ENCODE results near the gene PRMT1. TPM values are rescaled to one million over a fixed set of nuclear protein-coding genes. Genes with fewer than 3 reads are reported as not detected.
"Not testable (repeated sequence)": the region's sequence is repeated elsewhere in the genome, so short reads cannot be mapped to it uniquely, and the experiment has no call there.

The PRMT1 gene
- total and polyA plus RNA-seq, 4 donors: 122 to 254 (median 127) TPM

- no peak for TF ChIP-seq CTCF (IDR thresholded peaks at IDR 0.05; ENCODE audit: control extremely low read depth, extremely low read depth)
- Histone ChIP-seq H3K36me3 (ENCODE audit: control insufficient read depth in 4 of 4, insufficient read depth in 4 of 4, low read length in 4 of 4) (no peaks in the 10 kb centered on the region), H3K4me3 (no peak overlapping the region), H3K9ac (ENCODE audit: insufficient read depth in 1 of 2, low read length in 2 of 2) (no peak overlapping the region), H3K27me3 (ENCODE audit: control insufficient read depth in 3 of 3, insufficient read depth in 3 of 3, low read length in 2 of 3) (no peaks in the 10 kb centered on the region), H3K9me3 (ENCODE audit: control insufficient read depth in 4 of 4, insufficient read depth in 3 of 4, low read length in 3 of 4) (no peaks in the 10 kb centered on the region), H3K4me1 (ENCODE audit: control insufficient read depth in 5 of 5, insufficient read depth in 5 of 5, low read length in 5 of 5) (peaks cover 0 to 4% (median 0%) of the 10 kb centered on the region in 5 donors), H3K27ac (ENCODE audit: low read depth in 1 of 2, low read length in 1 of 2) (no peak overlapping the region)
- peak in 1 of 3 donors; percentile 22 for DNase-seq
- 80 to 82% methylated on average over 6 of the region's 6 CpGs for WGBS, 2 donors
- ATAC-seq (ENCODE audit: insufficient read depth, low FRiP score): no peak
Measured at GRCh38 chr19:49718991-49719390, 41.9 kb downstream of the PRMT1 start.

- not testable (repeated sequence) for H3K4me3 ChIP-seq; H3K27ac ChIP-seq (ENCODE audit: low read depth in 1 of 2, low read length in 1 of 2); DNase-seq; H3K9ac ChIP-seq (ENCODE audit: insufficient read depth in 1 of 2, low read length in 2 of 2); H3K9me3 ChIP-seq (ENCODE audit: control insufficient read depth in 4 of 4, insufficient read depth in 3 of 4, low read length in 3 of 4); H3K36me3 ChIP-seq (ENCODE audit: control insufficient read depth in 4 of 4, insufficient read depth in 4 of 4, low read length in 4 of 4); H3K4me1 ChIP-seq (ENCODE audit: control insufficient read depth in 5 of 5, insufficient read depth in 5 of 5, low read length in 5 of 5); H3K27me3 ChIP-seq (ENCODE audit: control insufficient read depth in 3 of 3, insufficient read depth in 3 of 3, low read length in 2 of 3); ATAC-seq (ENCODE audit: insufficient read depth, low FRiP score)
- whole genome bisulfite sequencing, 2 donors: 81 to 93% methylated on average over 22 of the region's 22 CpGs
Measured at GRCh38 chr19:49719420-49719819, 42.3 kb downstream of the PRMT1 start.

GRCh38 chr19:49727217-49728030 lies 50.4 kb downstream of the PRMT1 start:
- Histone ChIP-seq H3K4me1 (ENCODE audit: control insufficient read depth in 5 of 5, insufficient read depth in 5 of 5, low read length in 5 of 5) (peaks cover 0 to 23% (median 4%) of the 10 kb centered on the region in 5 donors), H3K9me3 (ENCODE audit: control insufficient read depth in 4 of 4, insufficient read depth in 3 of 4, low read length in 3 of 4) (no peaks in the 10 kb centered on the region), H3K9ac (ENCODE audit: insufficient read depth in 1 of 2, low read length in 2 of 2) (peak overlapping the region in 1 of 2 donors; percentile 73), H3K27ac (ENCODE audit: low read depth in 1 of 2, low read length in 1 of 2) (peak overlapping the region in 1 of 2 donors; percentile 70), H3K27me3 (ENCODE audit: control insufficient read depth in 3 of 3, insufficient read depth in 3 of 3, low read length in 2 of 3) (no peaks in the 10 kb centered on the region), H3K4me3 (no peak overlapping the region), H3K36me3 (ENCODE audit: control insufficient read depth in 4 of 4, insufficient read depth in 4 of 4, low read length in 4 of 4) (no peaks in the 10 kb centered on the region)
- TF ChIP-seq CTCF (IDR thresholded peaks at IDR 0.05; ENCODE audit: control extremely low read depth, extremely low read depth): no peak
- 69 to 84% methylated on average over 23 of the region's 23 CpGs for whole genome bisulfite sequencing, 2 donors
- peak; percentile 90 to 96 (median 94) for DNase-seq
- peak; percentile 47 for ATAC-seq (ENCODE audit: insufficient read depth, low FRiP score)

GRCh38 chr19:49730166-49730565 lies 53.1 kb downstream of the PRMT1 start:
- H3K36me3 ChIP-seq (ENCODE audit: control insufficient read depth in 4 of 4, insufficient read depth in 4 of 4, low read length in 4 of 4): no peaks in the 10 kb centered on the region
- DNase-seq (no peak), ATAC-seq (ENCODE audit: insufficient read depth, low FRiP score) (no peak)
- no peaks in the 10 kb centered on the region for H3K9me3 ChIP-seq (ENCODE audit: control insufficient read depth in 4 of 4, insufficient read depth in 3 of 4, low read length in 3 of 4)
- no peaks in the 10 kb centered on the region for H3K27me3 ChIP-seq (ENCODE audit: control insufficient read depth in 3 of 3, insufficient read depth in 3 of 3, low read length in 2 of 3)
- 37 to 65% methylated on average over 5 of the region's 5 CpGs for WGBS, 2 donors
- H3K9ac ChIP-seq (ENCODE audit: insufficient read depth in 1 of 2, low read length in 2 of 2): no peak overlapping the region
- peaks cover 0 to 23% (median 4%) of the 10 kb centered on the region in 5 donors for H3K4me1 ChIP-seq (ENCODE audit: control insufficient read depth in 5 of 5, insufficient read depth in 5 of 5, low read length in 5 of 5)
- no peak for TF ChIP-seq CTCF (IDR thresholded peaks at IDR 0.05; ENCODE audit: control extremely low read depth, extremely low read depth)
- no peak overlapping the region for H3K4me3 ChIP-seq
- H3K27ac ChIP-seq (ENCODE audit: low read depth in 1 of 2, low read length in 1 of 2): no peak overlapping the region

Small RNA genes within 50 kb of the gene (small RNA-seq; reads per million reads assigned to genes)
- gene MIR5088 (ENCODE audit: low replicate concordance): not detected

Other genes starting within 250 kb of the PRMT1 start
- under 1 TPM; 0.31 to 0.51 TPM for gene SLC17A7, start 235.7 kb upstream of the PRMT1 start, total RNA-seq
- under 1 TPM; 0.10 to 0.30 TPM for gene SLC17A7, start 235.7 kb upstream of the PRMT1 start, polyA plus RNA-seq
- 10 to 100 TPM; 65.7 to 65.9 TPM for gene PIH1D1, start 225.5 kb upstream of the PRMT1 start, total RNA-seq
- gene PIH1D1, start 225.5 kb upstream of the PRMT1 start, polyA plus RNA-seq: 10 to 100 TPM; 63.7 to 66.6 TPM
- 10 to 100 TPM; 21.1 to 53.3 TPM for gene ALDH16A1, start 224.0 kb upstream of the PRMT1 start, total RNA-seq
- gene ALDH16A1, start 224.0 kb upstream of the PRMT1 start, polyA plus RNA-seq: 10 to 100 TPM; 36.1 to 38.7 TPM
- 1 to 10 TPM; 2.9 to 8.9 TPM for gene FLT3LG, start 203.1 kb upstream of the PRMT1 start, total RNA-seq
- 10 to 100 TPM in 1 of 2 donors, 1 to 10 TPM in 1; 9.5 to 15.0 TPM for gene FLT3LG, start 203.1 kb upstream of the PRMT1 start, polyA plus RNA-seq
- 1,000 to 10,000 TPM; 1,499 to 2,532 TPM for gene RPL13A, start 189.7 kb upstream of the PRMT1 start, total RNA-seq
- gene RPL13A, start 189.7 kb upstream of the PRMT1 start, polyA plus RNA-seq: 1,000 to 10,000 TPM; 2,431 to 2,816 TPM
- 1,000 to 10,000 TPM; 1,558 to 1,973 TPM for gene RPS11, start 180.8 kb upstream of the PRMT1 start, total RNA-seq
- 1,000 to 10,000 TPM; 4,071 to 4,654 TPM for gene RPS11, start 180.8 kb upstream of the PRMT1 start, polyA plus RNA-seq
- gene FCGRT, start 164.6 kb upstream of the PRMT1 start, total RNA-seq: 100 to 1,000 TPM; 184 to 271 TPM
- 100 to 1,000 TPM; 233 to 247 TPM for gene FCGRT, start 164.6 kb upstream of the PRMT1 start, polyA plus RNA-seq
- 10 to 100 TPM; 14.1 to 39.2 TPM for gene RCN3, start 149.3 kb upstream of the PRMT1 start, total RNA-seq
- 10 to 100 TPM; 29.3 to 32.6 TPM for gene RCN3, start 149.3 kb upstream of the PRMT1 start, polyA plus RNA-seq
- gene NOSIP, start 96.7 kb upstream of the PRMT1 start, total RNA-seq: 10 to 100 TPM; 40.9 to 48.1 TPM
- 10 to 100 TPM; 77.1 to 84.2 TPM for gene NOSIP, start 96.7 kb upstream of the PRMT1 start, polyA plus RNA-seq
- 10 to 100 TPM in 1 of 2 donors, 1 to 10 TPM in 1; 5.1 to 11.7 TPM for gene PRRG2, start 96.0 kb upstream of the PRMT1 start, total RNA-seq
- 10 to 100 TPM in 1 of 2 donors, 1 to 10 TPM in 1; 9.0 to 10.5 TPM for gene PRRG2, start 96.0 kb upstream of the PRMT1 start, polyA plus RNA-seq
- gene PRR12, start 86.1 kb upstream of the PRMT1 start, total RNA-seq: 10 to 100 TPM; 18.0 to 32.4 TPM
- gene PRR12, start 86.1 kb upstream of the PRMT1 start, polyA plus RNA-seq: 10 to 100 TPM in 1 of 2 donors, 1 to 10 TPM in 1; 7.6 to 15.5 TPM
- 10 to 100 TPM; 26.3 to 71.6 TPM for gene RRAS, start 37.1 kb upstream of the PRMT1 start, total RNA-seq
- gene RRAS, start 37.1 kb upstream of the PRMT1 start, polyA plus RNA-seq: 100 to 1,000 TPM; 140 to 180 TPM
- gene SCAF1, start 35.1 kb upstream of the PRMT1 start, total RNA-seq: 10 to 100 TPM; 22.5 to 80.2 TPM
- gene SCAF1, start 35.1 kb upstream of the PRMT1 start, polyA plus RNA-seq: 10 to 100 TPM; 24.3 to 26.7 TPM
- gene IRF3, start 11.4 kb upstream of the PRMT1 start, total RNA-seq: 10 to 100 TPM; 52.8 to 97.3 TPM
- gene IRF3, start 11.4 kb upstream of the PRMT1 start, polyA plus RNA-seq: 10 to 100 TPM; 70.7 to 92.2 TPM
- 10 to 100 TPM in 1 of 2 donors, 1 to 10 TPM in 1; 3.5 to 26.1 TPM for gene BCL2L12, start 11.3 kb upstream of the PRMT1 start, total RNA-seq
- 10 to 100 TPM; 18.3 to 23.5 TPM for gene BCL2L12, start 11.3 kb upstream of the PRMT1 start, polyA plus RNA-seq
- gene ADM5, start 12.3 kb downstream of the PRMT1 start, total RNA-seq: 1 to 10 TPM in 1 of 2 donors, under 1 TPM in 1; 0.60 to 4.2 TPM
- gene ADM5, start 12.3 kb downstream of the PRMT1 start, polyA plus RNA-seq: 1 to 10 TPM; 2.5 to 3.5 TPM
- gene CPT1C, start 13.8 kb downstream of the PRMT1 start, total RNA-seq: 1 to 10 TPM; 3.6 to 5.9 TPM
- gene CPT1C, start 13.8 kb downstream of the PRMT1 start, polyA plus RNA-seq: 1 to 10 TPM; 2.7 to 3.4 TPM
- gene TSKS, start 86.0 kb downstream of the PRMT1 start, total RNA-seq: under 1 TPM; 0.23 to 0.83 TPM
- gene TSKS, start 86.0 kb downstream of the PRMT1 start, polyA plus RNA-seq: under 1 TPM; 0.56 to 0.65 TPM
- 10 to 100 TPM; 44.9 to 87.2 TPM for gene AP2A1, start 89.7 kb downstream of the PRMT1 start, total RNA-seq
- 10 to 100 TPM; 31.5 to 64.0 TPM for gene AP2A1, start 89.7 kb downstream of the PRMT1 start, polyA plus RNA-seq
- 10 to 100 TPM; 33.9 to 36.8 TPM for gene FUZ, start 136.0 kb downstream of the PRMT1 start, total RNA-seq
- gene FUZ, start 136.0 kb downstream of the PRMT1 start, polyA plus RNA-seq: 10 to 100 TPM; 18.4 to 26.5 TPM
- 10 to 100 TPM; 43.6 to 75.2 TPM for gene MED25, start 141.0 kb downstream of the PRMT1 start, total RNA-seq
- gene MED25, start 141.0 kb downstream of the PRMT1 start, polyA plus RNA-seq: 10 to 100 TPM; 42.6 to 52.6 TPM
- gene PTOV1, start 173.9 kb downstream of the PRMT1 start, total RNA-seq: 100 to 1,000 TPM in 1 of 2 donors, 10 to 100 TPM in 1; 77.4 to 115 TPM
- 100 to 1,000 TPM in 1 of 2 donors, 10 to 100 TPM in 1; 62.9 to 101 TPM for gene PTOV1, start 173.9 kb downstream of the PRMT1 start, polyA plus RNA-seq
- gene PNKP, start 190.3 kb downstream of the PRMT1 start, total RNA-seq: 100 to 1,000 TPM in 1 of 2 donors, 10 to 100 TPM in 1; 44.7 to 120 TPM
- gene PNKP, start 190.3 kb downstream of the PRMT1 start, polyA plus RNA-seq: 10 to 100 TPM; 53.3 to 75.1 TPM
- gene AKT1S1, start 200.1 kb downstream of the PRMT1 start, total RNA-seq: 10 to 100 TPM in 1 of 2 donors, 1 to 10 TPM in 1; 6.7 to 39.5 TPM
- 10 to 100 TPM; 32.2 to 46.4 TPM for gene AKT1S1, start 200.1 kb downstream of the PRMT1 start, polyA plus RNA-seq
- 10 to 100 TPM; 23.3 to 52.9 TPM for gene TBC1D17, start 200.4 kb downstream of the PRMT1 start, total RNA-seq
- gene TBC1D17, start 200.4 kb downstream of the PRMT1 start, polyA plus RNA-seq: 10 to 100 TPM; 27.6 to 37.1 TPM
- 1 to 10 TPM; 3.6 to 3.7 TPM for gene IL4I1, start 219.6 kb downstream of the PRMT1 start, total RNA-seq
- gene IL4I1, start 219.6 kb downstream of the PRMT1 start, polyA plus RNA-seq: 10 to 100 TPM in 1 of 2 donors, 1 to 10 TPM in 1; 3.8 to 21.2 TPM